NCI-H1930 (cell line): ENCODE results near the gene MYLK4.
"Not testable (repeated sequence)": the region's sequence is repeated elsewhere in the genome, so short reads cannot be mapped to it uniquely, and the experiment has no call there.

Source experiments
- DNase-seq, 2 experiments: peaks; one replicate each; lab custom pipeline; 2025; lab: John Stamatoyannopoulos, UW

Gene MYLK4

DNA sequence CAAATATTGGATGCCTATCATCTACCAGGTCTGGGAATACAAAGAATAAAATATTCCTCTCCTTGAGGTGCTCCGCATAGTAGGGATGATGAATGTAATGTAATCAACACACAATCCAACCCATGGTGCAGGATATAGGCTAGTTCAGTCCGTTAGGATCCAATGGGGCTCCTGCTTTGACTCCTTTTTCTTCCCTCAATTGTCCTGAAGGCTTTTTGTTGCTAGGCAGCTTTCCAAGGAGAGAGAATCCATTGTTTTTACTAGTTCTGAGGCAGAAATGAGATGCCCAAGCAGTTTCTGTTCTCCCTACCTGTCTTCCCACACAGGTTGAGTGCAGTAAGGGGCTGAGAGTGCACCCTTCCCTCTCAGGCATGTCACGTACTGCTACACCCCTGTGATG, 26.5 kb upstream of the MYLK4 start:
- no peak for DNase-seq

DNA sequence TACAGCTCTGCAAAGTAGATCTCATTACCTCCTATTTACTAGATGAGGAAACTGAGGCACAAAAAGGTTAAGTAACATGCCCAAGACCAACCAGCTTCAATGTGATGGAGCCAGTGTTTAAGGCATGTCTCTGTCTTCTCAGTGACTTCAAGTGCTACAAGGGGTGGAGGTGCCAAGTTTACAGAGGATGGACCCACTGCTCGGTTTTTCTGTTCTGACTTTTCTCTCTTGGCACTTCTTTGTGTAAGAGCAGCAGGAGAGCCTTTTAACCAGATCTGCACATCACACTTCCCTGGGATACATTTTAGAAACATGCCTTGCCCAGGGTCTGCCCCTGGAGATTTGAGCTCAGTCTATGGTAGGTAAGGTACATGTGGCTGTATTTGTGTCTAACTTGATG, 24.3 kb upstream of the MYLK4 start:
- no peak for DNase-seq

DNA sequence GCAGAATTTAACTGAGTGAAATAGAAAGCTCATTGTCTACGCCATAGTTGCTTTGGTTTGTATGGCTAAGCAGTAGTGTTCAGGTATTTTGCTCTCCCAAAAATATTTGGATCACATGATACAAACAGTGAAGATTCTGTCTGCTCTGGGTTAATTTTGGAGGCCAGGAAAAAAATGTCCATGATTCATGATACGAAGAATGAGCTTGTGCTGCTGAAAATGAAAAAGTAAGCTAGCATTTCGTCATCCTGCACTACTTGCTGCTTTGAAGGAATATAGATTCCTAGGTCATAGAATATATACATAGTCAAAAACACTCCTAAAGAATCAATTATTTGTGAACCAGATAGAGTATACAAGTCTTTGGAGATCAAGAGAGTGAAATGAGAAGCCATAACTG, 22.7 kb upstream of the MYLK4 start:
- DNase-seq = no peak

DNA sequence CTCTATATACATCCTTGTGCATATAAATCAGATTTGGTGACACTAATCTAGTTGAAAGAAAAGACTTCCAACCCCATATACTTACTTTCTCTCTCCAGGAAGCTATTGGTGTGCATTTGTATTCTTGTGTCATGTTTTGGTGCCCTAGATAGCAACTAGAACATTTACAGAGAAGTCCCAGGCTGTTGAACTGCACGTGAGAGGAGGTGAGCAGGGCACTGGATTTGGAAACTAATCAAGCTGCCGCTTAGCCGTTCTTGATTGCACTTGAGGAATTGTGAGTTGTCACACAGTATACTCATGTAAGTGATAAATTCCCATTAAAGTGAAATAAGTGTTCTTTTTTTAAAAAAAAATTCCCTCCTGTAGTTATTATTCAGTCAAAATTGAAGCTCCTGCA, 22.1 kb upstream of the MYLK4 start:
- DNase-seq = no peak

DNA sequence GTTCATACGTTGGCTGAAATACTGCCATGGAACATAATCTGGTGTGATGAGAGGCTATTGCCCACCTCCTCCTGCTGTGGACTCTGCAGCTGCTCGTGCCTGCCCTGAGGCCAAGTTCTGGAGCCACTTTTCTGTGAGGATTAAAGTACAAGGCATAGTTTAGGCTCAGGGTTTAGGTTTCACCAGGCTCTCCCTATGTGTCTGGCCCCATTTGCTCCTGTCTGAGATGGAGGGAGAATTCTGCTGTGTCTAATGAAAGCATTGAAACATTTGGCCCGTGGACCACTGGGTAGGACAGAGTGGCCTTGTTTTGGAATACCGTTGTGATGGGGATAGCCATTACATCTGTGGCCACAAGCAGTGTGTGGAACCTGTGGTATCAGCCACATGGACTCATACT, 20.4 kb upstream of the MYLK4 start:
- no peak for DNase-seq

DNA sequence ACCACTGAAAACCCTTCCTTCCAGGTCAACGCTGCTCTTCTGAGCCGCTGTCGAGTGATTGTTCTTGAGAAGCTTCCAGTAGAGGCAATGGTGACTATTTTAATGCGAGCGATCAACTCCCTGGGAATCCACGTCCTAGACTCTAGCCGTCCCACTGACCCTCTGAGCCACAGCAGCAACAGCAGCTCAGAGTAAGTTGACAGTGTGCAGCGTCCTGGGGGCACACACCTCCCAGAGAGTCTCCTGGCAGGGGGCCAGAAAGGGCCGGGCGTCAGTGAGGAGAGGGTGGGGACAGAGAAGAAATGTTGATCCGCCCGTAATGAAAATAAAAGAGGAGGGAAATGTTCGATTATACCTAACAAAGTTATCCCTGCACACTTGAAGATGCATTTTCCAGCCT, 19.4 kb upstream of the MYLK4 start:
- DNase-seq = no peak

DNA sequence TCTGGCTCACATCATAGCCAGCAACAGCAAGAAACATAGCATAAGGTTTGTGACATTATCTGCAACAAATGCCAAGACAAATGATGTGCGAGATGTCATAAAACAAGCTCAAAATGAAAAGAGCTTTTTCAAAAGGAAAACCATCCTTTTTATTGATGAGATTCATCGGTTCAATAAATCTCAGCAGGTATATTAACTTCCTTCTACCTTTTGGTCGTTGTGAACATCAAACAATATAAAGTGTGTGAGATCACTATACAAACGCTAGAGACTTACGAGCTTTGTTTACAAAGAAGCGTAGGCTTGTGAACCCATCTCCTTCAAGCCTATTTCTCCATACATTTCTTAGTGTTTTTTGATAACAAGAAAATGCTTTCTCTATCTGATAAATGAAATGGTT, 18.0 kb upstream of the MYLK4 start:
- DNase-seq = no peak

DNA sequence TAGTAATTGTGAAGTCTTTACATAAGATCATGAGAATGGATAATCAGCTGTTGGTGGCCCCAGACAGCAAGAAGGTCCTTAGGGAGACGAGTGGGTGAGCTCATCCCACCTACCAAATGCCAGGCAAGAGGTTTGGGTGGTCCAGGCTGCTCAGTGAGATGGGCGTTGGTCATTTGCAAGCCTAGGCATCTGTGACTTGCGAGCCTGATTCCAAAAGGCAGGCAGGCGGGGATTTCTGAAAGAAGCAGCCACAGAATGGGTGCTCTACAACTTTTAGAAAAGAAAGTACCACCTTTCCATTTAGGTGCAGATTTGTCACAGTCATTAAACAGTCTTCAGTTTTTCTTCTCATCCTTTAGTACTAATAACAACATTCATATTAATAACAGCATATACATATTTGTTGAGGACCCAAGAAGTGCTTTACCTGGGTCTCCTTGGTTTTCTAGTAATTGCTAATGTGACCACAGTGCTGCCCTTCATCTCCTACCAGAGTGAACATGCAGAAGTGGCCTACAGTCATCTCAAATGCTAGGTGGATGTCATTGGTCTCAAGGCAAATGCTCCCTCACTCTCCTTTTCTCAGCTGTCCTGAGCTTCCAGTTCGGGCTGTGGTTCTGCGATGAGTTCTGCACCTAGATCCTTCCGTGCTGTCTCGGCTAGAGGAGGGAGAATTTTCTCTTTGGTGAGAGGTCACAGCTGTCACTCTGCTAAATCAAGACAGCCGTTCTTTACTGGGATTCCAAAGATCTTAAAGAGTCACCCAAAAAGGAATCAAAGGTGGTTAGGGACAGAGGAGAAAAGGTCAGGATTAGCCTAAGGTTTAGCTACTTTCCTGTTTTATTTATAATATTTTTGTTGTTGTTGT, 17.2 kb upstream of the MYLK4 start:
- DNase-seq = no peak

DNA sequence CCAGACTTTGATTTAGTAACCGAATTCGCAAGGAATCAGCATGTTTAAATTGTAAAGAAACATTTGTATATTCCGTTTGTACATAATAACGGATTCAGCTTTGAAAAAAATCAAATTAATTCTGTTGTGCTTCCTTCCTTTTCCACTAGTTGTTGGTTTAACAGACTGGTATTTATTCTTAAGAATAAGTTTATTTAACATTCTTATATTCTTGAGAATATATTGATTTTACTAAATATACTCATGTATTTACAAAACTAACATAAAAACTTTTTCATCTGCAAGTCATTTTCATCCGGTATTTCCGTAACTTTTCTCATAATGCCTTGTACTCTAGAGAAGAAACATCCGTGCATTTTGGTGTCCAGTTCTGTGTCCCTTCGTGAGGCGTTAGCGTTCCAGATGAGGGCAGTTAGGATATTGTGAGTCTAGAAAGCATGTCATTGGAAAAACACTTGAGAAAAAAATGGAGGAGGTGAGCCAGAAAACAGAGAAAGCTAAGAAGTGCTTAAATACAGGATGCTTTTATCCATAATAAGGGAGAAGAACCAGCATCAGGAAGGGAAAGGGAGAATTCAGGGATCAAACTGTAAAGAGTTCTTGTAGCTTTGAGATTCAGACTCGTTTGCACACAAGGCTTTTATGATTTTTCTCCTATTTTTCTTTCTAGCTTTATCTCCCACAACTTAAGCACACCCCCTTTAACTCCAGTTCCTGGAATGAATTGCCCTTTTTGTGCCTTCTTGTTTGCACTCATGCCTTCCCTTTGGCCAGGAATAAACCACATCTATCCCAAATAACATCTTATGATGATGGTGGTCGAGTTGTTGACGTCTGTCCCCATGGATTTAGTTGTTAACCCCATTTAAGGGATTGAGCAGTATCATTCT, 16.3 kb upstream of the MYLK4 start:
- DNase-seq = no peak

DNA sequence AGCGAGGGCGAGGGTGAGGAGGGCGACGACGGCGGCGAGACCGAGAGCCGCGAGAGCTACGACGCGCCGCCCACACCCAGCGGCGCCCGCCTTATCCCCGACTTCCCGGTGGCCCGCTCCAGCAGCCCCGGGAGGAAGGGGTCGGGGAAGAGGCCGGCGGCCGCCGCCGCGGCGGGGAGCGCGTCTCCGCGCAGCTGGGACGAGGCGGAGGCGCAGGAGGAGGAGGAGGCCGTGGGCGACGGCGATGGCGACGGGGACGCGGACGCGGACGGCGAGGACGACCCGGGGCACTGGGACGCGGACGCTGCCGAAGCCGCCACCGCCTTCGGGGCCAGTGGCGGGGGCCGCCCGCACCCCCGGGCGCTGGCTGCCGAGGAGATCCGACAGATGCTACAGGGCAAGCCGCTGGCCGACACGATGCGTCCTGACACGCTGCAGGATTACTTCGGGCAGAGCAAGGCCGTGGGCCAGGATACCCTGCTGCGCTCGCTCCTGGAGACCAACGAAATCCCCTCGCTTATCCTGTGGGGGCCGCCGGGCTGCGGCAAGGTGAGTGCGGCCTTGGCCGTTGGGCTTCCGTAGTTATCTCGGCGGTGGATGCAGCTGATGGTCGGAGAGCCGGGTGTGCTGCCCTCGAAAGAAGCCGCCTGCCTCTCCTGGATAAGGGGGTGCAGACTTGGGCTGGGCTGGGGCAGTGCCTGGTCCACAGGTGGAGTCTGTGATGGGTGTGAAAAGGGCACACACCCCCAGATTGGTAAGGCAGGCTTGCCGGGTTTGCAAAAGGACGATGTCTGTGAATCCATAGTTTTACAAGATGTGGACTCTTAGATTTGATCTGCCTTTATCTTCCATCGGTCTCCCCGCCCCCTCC, 15.4 kb upstream of the MYLK4 start:
- DNase-seq = peak in 1 of 2 experiments; percentile 34

DNA sequence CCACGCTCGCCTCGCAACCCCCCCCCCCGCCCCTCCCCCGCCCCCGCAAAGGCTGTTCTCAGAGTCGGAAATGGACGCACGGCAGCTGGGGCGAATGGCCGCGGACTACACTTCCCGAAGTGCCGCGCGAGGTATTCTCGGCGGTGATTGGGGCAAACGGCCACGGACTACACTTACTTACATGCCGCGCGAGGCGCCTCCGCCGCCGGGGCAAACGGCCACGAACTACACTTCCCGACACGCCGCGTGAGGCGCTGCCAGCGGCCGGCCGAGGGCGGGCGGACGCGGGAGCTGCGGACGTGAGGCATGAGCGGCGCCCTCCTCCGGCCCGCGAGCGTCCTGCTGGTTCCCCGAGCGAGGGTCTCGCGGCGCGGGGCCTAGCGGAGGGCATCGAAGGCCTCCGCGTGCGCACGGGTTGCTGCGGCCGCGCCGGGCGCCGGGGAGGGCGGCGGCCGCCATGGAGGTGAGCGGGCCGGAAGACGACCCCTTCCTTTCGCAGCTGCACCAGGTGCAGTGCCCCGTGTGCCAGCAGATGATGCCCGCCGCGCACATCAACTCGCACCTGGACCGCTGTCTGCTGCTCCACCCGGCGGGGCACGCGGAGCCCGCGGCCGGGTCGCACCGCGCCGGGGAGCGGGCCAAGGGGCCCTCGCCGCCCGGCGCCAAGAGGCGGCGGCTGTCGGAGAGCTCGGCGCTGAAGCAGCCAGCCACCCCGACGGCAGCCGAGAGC, 14.6 kb upstream of the MYLK4 start, which contains the start of gene WRNIP1:
WRNIP1 (plus strand) TSS at position 228 of the 730 bp plus-strand sequence; CDS start at position 458, 230 bp downstream.
- peak; percentile 96 to 99 for DNase-seq

DNA sequence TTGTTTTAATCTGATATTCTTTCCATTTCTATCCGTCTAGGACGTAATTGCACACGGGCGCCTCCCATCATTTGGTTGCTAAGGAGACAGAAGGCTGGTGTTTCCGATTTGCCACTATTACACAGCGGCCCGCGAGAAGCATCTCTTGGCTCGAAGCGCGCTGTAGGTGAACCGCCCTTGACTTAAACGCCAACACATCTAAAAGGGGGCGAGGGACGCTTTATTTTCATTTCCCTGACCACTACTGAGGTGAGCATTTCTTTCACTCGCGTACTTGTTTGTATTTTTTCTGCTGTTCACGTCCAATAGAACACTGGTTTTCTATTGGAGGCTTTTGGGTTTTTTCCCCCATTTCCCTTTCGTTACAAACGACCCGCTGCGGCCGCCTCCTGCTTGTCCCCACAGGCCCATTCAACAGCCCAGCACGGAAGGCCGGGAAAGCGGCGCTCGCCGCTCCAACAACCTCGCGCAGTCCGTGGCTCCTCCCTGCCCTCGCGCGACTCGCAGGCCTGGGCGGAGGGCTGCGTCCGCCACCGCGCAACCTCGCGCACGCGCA, 14.0 kb upstream of the MYLK4 start:
- DNase-seq = peak; percentile 44 to 66

DNA sequence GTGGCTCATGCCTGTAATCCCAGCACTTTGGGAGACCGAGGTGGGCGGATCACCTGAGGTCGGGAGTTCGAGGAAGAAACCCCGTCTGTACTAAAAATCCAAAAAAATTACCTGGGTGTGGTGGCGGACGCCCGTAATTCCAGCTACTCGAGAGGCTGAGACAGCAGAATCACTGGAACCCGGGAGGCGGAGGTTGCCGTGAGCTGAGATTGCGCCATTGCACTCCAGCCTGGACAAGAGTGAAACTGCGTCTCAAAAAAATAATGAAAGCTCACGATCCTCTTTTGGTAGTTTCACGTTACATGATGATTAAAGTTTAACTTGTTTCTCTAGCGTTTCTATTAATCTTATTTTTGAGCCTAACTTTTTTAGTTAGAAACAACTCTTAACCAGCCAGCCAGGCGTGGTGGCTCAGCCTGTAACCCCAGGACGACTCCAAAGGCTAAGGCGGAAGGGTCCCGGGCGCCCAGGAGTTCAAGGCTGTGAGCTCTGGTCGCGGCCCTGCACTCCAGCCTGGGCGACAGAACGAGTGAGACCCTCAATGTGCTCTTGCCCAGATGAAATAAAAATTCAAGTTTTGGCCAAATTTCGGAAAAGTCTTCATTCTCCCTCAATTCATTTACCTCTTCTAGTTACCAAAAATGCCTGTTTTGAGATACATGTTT, 13.3 kb upstream of the MYLK4 start:
- no peak for DNase-seq

DNA sequence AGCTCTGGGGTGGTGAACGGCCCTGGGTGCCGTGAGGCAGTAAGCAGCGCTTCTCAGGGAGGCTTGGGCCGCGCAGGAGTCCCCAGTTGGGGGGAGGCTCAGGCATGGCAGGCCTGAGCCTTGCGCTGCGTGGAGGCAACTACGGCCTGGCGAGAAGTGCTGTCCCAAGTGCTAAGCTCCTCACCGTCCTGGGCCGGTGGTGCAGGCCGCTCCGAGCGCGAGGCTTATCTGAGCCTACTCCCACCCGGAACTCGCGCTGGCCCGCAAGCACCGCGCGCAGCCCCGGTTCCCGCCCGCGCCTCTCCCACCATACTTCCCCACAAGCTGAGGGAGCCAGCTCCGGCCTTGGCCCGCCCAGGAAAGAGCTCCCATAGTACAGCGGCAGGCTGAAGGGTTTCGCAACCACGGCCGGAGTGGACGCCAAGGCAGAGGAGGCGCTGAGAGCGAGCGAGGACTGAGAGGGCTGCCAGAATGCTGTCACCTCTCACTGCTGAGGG, 12.7 kb upstream of the MYLK4 start:
- no peak for DNase-seq

DNA sequence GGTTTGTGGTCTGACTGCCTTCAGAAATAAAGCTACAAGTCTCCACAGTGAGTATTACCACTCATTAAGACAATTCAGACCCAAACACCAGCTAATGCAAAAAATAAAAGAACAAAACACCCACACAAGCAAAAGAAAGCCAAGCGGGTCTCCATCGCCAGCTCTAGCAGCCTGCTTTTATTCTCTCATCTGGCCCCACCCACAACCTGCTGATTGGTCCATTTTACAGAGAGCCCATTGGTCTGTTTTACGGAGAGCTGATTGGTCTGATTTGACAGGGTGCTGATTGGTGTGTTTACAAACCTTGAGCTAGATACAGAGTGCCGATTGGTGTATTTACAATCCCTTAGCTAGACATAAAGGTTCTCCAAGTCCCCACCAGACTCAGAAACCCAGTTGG, 12.1 kb upstream of the MYLK4 start:
- not testable (repeated sequence) for DNase-seq

DNA sequence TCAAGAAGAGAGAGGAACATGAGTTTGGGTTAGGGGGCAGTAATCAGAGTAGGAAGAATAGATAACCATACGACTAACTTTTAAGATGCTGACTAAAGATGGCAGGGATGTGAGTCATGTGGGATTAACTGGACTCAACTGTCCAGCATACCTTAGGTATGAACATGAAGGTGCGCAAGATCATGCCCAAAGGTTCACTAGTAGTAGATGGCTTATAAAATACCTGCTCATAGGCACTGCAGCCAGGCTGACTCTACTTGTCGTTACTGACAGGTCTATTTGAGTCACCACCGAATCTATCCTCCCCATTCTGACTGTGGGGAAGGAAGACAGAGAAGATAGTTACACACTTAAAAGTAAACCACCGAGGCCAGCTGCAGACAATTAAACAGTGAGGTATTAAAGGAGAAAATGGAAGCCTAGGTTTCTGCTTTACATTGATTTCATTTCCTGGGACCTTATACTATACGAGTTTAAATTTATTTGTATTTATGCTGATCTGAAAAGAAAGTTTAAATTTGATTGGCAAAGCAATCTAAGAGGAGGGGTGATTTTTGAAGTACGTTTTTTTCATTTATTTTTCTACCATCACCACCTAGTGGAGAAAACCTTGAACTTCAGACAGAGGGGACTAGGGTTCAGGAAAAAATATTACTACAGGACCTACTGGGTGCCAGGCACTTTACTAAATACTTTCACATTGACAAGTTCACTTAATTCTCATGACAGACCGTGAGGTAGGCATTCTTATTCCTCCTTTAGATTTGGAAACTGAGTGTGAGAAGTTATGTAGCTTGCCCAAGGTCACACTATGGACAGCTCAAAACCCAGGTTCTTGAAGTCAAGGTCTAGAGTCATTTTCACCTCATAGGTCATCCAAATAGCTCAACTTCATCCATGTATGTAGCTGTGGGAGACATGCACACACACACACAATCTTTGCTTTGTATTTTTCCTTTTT, 10.4 kb upstream of the MYLK4 start:
- no peak for DNase-seq

DNA sequence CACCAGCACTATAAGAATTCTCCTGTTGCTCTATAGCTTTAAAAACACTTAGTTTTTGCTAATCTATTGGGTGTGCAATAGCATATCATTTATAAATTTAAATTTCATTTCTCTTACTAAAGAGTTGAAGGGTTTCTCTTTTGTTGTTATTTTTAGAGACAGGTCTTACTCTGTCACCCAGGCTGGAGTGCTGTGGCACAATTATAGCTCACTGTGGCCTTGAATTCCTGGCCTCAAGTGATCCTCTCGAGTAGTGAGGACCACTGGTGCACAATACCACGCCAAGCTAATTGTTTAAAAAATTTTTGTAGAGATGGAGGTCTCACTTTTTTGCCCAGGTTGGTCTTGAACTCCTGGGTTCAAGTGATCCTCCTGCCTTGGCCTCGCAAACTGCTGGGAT, 8.3 kb upstream of the MYLK4 start:
- no peak for DNase-seq

DNA sequence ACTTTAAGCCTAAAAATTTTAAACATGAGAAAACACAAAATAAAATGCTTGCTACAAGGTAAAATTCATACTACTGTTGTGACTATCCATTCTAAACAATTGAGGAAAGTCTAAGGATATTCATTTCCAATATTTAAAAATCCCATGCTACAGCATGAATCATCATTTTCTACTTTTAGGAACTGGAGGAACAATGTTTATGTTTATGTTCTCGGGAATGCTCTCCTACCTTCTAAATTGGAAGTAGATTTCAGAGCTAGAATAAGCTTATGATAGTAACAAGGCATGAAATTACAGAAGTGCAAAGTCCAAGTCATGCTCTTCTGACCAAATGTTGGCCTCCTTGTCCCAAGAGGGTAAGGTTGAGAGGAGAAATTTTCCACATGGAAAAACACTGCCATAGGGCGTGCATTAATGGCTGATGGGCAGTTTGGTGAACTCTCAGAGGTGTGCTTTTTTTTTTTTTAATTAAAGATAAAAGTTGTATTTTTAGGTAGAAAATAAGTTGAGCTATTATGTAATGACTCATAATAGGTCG, 6.0 kb upstream of the MYLK4 start:
- no peak for DNase-seq

DNA sequence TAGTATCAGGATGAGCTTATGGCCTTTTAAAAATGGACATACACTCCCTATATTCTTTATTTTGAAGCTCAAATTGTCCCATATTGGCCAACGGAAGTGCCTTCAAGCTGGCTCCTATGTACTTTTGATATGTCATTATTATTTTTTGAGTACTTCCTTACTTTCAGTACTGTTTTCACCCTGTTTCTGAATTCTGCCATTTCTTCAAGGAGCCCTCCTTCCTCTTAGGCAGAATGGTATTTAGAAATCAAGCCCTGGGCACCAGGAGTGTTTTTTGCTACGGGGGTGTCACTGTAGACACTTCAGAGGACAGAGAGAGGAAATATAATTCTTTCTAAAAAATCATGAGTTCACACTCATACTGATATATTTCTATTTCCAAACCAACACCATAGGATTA, 5.5 kb upstream of the MYLK4 start:
- DNase-seq = no peak
